Gastrocnemius medialis (tissue), 4 donors: ENCODE results near the gene AMFR. TPM values are rescaled to one million over a fixed set of nuclear protein-coding genes. Genes with fewer than 3 reads are reported as not detected.
A peak's percentile ranks its signal among the peaks of the same experiment; 100 is the strongest.

Source experiments
- ATAC-seq, 2 donors: fragments of 150-250 bp; one replicate each; pipeline ENCODE4 v1.9.1; 2016
- DNase-seq, 2 donors: peaks; one replicate each; pipeline ENCODE4 v3.0.0-alpha.2; 2019
- H3K27ac ChIP-seq, 4 donors: fragments of 200-600 bp; sonication (generic); 1 replicate in 1 of 4; 2 replicates in 3 of 4; pipeline ENCODE4 v1.5.1; 2016 to 2018; ENCODE audit warnings: mild to moderate bottlenecking in 2 of 4, moderate library complexity in 1 of 4
- H3K27me3 ChIP-seq, 3 donors: fragments of 200-600 bp; sonication (generic) in 2 of 3; 1 replicate in 1 of 3; 2 replicates in 2 of 3; pipeline versions ENCODE4 v1.5.1 to v1.6.0; 2016 to 2019; ENCODE audit warnings: mild to moderate bottlenecking in 1 of 3, moderate library complexity in 1 of 3
- H3K36me3 ChIP-seq, 2 donors: fragments of 200-600 bp; sonication (generic) in 1 of 2; one replicate each; pipeline ENCODE4 v1.5.1; 2017 to 2018
- H3K4me1 ChIP-seq, 2 donors: fragments of 200-600 bp; sonication (generic) in 1 of 2; one replicate each; pipeline ENCODE4 v1.5.1; 2016 to 2017; ENCODE audit warnings: mild to moderate bottlenecking in 2 of 2
- H3K4me3 ChIP-seq, 4 donors: fragments of 200-600 bp; sonication (generic) in 3 of 4; 1 replicate in 1 of 4; 2 replicates in 3 of 4; pipeline ENCODE4 v1.5.1; 2016 to 2019; ENCODE audit warnings: mild to moderate bottlenecking in 2 of 4
- H3K9me3 ChIP-seq, 3 donors: fragments of 200-600 bp; sonication (generic) in 2 of 3; 1 replicate in 1 of 3; 2 replicates in 2 of 3; pipeline ENCODE4 v1.5.1; 2016 to 2019
- POLR2A ChIP-seq, 2 donors: fragments of 450-650 bp; IDR thresholded peaks; one replicate each; pipeline ENCODE4 v1.6.1; 2017; ENCODE audit warnings: antibody characterized with exemption in 2 of 2, mild to moderate bottlenecking in 2 of 2, moderate library complexity in 2 of 2
- in situ Hi-C, 4 donors: fragments of 200-750 bp; cut with MboI; loops; one replicate each; pipeline versions ENCODE4 v1.15.0 to v1.8.0; 2017; ENCODE audit warnings: low sequenced_read_pairs in 4 of 4
- intact Hi-C: fragments of 100-400 bp; cut with DNase I; formaldehyde crosslinking; loops from one replicate; pipeline ENCODE4 v1.15.1; 2023; ENCODE audit warnings: low total_unique reads
- total RNA-seq, 4 donors: library from RNA; depleted of rRNA; stranded (reverse); fragments of >200 nt; gene quantifications; one replicate each; pipeline versions ENCODE4 v1.1.0 to v1.2.3, GENCODE V29; 2016
- TF ChIP-seq, protein P1 (sequence below), 5 experiments: fragments of 450-650 bp in 3 of 5; fragments of 200-600 bp in 2 of 5; sonication (generic) in 2 of 5; IDR thresholded peaks in 4 of 5; conservative IDR thresholded peaks in 1 of 5; 1 replicate in 4 of 5; 2 replicates in 1 of 5; pipeline ENCODE4 v1.5.1; 2016 to 2019; ENCODE audit warnings: antibody characterized with exemption in 5 of 5, mild to moderate bottlenecking in 3 of 5, moderate library complexity in 3 of 5

Gene AMFR
- total RNA-seq, 4 donors from 2014 or later, result 349 to 951 (median 571) TPM

DNA sequence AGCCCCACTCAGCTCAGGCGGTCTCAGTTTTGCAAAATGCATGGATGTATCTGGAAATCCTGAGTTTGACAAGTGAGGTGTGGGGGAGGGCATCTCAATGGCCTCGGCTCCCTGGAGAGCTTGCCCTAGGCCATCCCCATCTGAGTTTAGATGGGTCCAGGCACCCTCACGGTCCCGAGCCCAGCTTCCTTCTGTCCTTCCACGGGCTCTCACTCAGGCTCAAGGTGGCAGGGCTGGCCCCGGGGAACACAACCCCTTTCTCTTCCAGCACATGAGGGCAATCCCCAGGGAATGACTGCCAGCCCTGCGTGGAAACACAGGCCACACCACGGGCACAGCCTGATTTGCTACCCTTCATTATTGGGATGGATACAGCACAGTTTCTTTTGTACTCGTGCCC lies 58.4 kb downstream of the AMFR start:
- Histone ChIP-seq H3K4me1 (peaks cover 14 to 28% of the 10 kb centered on the region in 2 donors), H3K36me3 (peaks cover 0 to 64% of the 10 kb centered on the region in 2 donors), H3K27ac (no peak overlapping the region), H3K27me3 (no peaks in the 10 kb centered on the region), H3K4me3 (no peak overlapping the region), H3K9me3 (no peaks in the 10 kb centered on the region)
- in situ Hi-C loops (no loop called here), intact Hi-C loops (no loop called here)
- no peak for DNase-seq
- no peak for ATAC-seq
- TF ChIP-seq POLR2A (IDR thresholded peaks at IDR 0.05), result no peak
- TF ChIP-seq, protein P1, sequence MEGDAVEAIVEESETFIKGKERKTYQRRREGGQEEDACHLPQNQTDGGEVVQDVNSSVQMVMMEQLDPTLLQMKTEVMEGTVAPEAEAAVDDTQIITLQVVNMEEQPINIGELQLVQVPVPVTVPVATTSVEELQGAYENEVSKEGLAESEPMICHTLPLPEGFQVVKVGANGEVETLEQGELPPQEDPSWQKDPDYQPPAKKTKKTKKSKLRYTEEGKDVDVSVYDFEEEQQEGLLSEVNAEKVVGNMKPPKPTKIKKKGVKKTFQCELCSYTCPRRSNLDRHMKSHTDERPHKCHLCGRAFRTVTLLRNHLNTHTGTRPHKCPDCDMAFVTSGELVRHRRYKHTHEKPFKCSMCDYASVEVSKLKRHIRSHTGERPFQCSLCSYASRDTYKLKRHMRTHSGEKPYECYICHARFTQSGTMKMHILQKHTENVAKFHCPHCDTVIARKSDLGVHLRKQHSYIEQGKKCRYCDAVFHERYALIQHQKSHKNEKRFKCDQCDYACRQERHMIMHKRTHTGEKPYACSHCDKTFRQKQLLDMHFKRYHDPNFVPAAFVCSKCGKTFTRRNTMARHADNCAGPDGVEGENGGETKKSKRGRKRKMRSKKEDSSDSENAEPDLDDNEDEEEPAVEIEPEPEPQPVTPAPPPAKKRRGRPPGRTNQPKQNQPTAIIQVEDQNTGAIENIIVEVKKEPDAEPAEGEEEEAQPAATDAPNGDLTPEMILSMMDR (IDR thresholded peaks at IDR 0.05 in 4 of 5, conservative IDR thresholded peaks at IDR 0.05 in 1 of 5), result no peak

DNA sequence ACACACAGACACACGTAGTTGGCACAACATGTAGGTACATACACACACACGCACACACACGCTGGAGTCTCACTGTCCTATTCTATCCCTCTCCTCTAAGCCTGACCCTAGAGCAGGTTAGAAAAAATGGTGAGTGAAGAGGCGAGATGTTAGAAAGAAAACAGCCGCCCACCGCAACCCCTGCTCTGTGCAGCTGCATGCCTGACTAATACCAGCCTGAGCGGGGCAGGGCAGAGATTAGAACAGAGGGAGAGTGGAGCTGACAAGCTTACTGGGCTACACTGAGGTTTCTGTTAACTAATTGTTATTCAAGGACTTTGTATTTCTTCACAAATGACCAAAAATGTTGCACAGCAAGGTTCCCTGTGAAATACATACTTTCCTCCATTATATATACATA lies 59.8 kb downstream of the AMFR start:
- no peak for DNase-seq
- peaks cover 2 to 14% of the 10 kb centered on the region in 2 donors for H3K4me1 ChIP-seq
- no peaks in the 10 kb centered on the region for H3K27me3 ChIP-seq
- peaks cover 0 to 67% of the 10 kb centered on the region in 2 donors for H3K36me3 ChIP-seq
- no peaks in the 10 kb centered on the region for H3K9me3 ChIP-seq
- intact Hi-C loops, result no loop called here
- in situ Hi-C loops, result no loop called here
- no peak for TF ChIP-seq POLR2A (IDR thresholded peaks at IDR 0.05)
- TF ChIP-seq, protein P1 (IDR thresholded peaks at IDR 0.05 in 4 of 5, conservative IDR thresholded peaks at IDR 0.05 in 1 of 5), result no peak
- no peak for ATAC-seq
- H3K4me3 ChIP-seq, result no peak overlapping the region
- no peak overlapping the region for H3K27ac ChIP-seq

DNA sequence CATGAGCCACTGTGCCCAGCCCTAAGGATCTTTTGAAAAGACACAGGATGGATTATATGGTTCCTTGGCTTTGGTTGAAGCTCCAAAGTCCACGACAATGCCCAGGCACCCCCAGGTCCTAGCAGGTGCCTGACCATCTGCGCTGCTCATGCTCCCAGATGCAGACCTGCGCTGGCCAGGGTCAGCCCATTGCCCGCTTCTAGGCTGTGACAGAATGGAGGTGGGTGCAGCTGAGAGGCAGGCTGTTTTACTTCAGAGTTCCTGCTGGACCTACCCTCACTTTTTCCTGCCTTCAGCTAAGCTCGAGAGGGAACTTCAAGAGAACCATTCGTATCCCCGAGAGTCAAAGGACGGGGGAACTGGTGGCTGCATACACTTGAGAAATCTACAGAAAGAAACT lies 60.5 kb downstream of the AMFR start:
- Histone ChIP-seq H3K4me3 (no peak overlapping the region), H3K27ac (no peak overlapping the region), H3K4me1 (peaks cover 8 to 11% of the 10 kb centered on the region in 2 donors), H3K9me3 (no peaks in the 10 kb centered on the region), H3K36me3 (peaks cover 0 to 67% of the 10 kb centered on the region in 2 donors), H3K27me3 (no peaks in the 10 kb centered on the region)
- no peak for ATAC-seq
- no peak for DNase-seq
- intact Hi-C loops (no loop called here), in situ Hi-C loops (no loop called here)
- TF ChIP-seq, protein P1 (IDR thresholded peaks at IDR 0.05 in 4 of 5, conservative IDR thresholded peaks at IDR 0.05 in 1 of 5), result no peak
- no peak for TF ChIP-seq POLR2A (IDR thresholded peaks at IDR 0.05)

DNA sequence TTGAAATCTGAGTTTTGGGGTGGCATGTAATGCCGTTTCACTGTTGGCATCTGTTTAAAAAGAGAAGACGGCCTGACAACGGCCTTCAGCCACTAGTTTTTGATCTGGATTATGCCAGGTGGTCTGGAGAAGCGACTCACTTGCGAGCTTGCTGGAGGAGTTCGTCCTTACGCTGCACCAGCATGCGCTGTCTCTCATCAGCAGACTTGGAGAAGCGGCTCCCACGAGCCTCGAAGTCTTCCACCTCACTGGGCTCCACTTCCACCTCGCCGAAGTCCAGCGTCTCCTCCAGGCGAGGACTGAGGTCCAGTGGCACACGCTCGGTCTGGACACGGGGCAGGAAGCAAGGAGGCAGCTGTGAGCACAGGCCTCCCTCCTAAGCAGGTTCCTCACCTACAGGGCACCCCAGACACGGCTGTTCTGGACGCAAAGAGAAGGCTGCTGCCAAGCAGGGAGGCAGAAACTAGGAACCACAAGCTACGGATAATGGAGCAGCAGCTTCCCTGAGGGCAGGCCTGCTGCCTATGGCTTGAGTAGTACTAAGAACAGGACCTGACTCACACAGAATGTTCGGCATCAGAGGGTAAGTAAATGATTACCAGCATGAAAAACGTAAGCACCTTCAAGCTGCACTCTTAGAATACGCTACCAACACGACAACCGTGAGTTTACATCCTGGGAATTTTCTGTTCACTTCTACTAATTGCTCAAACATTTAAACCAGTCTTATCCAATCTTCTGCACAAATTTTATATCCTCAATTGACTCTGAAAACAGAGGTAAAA lies 61.4 kb downstream of the AMFR start:
- Histone ChIP-seq H3K36me3 (peaks cover 0 to 63% of the 10 kb centered on the region in 2 donors), H3K4me3 (no peak overlapping the region), H3K9me3 (no peaks in the 10 kb centered on the region), H3K27me3 (no peaks in the 10 kb centered on the region), H3K27ac (no peak overlapping the region), H3K4me1 (peaks cover 13% of the 10 kb centered on the region in 2 donors)
- DNase-seq (peak in 1 of 2 donors; percentile 11), ATAC-seq (no peak)
- TF ChIP-seq, protein P1 (IDR thresholded peaks at IDR 0.05 in 4 of 5, conservative IDR thresholded peaks at IDR 0.05 in 1 of 5), result no peak
- in situ Hi-C loops, result no loop called here
- intact Hi-C loops, result no loop called here
